HG02852 (cell line): ENCODE results near the gene COBL.

Experiments used
- ATAC-seq: cut with Tn5 transposase; IDR thresholded peaks from one replicate; pipeline ENCODE4 v1.9.1; 2021; ENCODE audit warnings: mild to moderate bottlenecking, moderate library complexity; ENCODE audit not compliant: unreplicated experiment

COBL gene

GRCh38 chr7:51062222-51062987, 254.2 kb downstream of the COBL start:
- ATAC-seq, result no peak

DNA sequence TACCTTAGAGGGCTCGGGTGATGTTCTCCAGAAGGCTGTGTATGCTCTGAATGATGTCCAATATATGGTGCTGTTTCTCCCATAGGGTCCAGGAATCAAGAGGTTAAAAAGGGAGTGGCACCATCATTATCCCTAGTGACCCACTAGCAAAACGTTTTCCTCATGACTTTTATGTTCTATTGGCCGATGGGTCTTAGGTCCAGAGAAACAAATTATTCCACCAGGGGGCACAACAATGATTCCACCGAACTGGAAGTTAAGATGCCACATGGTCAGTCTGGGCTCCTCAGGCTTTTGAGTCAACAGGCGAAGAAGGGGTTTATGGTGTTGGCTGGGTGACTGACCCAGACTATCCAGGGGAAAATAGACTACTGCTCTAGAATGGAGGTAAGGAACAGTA, 256.1 kb downstream of the COBL start:
- no peak for ATAC-seq

DNA sequence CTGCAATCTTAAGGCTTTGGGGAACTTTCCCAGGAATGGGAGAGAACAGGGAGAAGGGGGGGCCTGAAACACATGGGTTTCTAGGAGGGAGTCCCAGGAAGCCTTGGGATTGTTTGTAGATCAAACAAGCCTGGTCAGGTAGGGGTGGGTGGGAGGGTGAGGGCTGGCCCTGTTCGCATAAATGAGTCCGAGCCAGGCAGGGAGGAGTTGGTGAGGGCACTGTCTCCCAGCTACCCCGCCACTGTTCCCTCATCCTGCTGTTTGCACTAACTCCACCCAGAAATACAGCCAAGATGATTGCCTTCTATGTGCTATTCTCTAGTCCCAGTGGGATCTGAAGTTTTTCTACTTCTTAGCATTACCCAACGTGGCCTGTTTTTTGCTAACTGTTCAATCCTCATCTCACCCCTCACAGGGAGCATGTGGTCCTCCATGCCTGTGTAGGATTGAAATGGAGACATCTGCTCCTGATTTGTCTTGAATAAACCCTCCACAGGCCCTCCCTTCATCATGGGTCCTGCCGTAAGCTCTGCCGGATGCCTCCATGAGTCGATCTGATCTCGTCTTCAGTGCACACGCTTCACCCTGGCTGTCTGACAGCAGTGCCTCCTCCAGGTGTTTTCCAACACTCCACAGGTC, 257.0 kb downstream of the COBL start:
- ATAC-seq, result no peak

GRCh38 chr7:51058764-51059163, 257.8 kb downstream of the COBL start:
- no peak for ATAC-seq

DNA sequence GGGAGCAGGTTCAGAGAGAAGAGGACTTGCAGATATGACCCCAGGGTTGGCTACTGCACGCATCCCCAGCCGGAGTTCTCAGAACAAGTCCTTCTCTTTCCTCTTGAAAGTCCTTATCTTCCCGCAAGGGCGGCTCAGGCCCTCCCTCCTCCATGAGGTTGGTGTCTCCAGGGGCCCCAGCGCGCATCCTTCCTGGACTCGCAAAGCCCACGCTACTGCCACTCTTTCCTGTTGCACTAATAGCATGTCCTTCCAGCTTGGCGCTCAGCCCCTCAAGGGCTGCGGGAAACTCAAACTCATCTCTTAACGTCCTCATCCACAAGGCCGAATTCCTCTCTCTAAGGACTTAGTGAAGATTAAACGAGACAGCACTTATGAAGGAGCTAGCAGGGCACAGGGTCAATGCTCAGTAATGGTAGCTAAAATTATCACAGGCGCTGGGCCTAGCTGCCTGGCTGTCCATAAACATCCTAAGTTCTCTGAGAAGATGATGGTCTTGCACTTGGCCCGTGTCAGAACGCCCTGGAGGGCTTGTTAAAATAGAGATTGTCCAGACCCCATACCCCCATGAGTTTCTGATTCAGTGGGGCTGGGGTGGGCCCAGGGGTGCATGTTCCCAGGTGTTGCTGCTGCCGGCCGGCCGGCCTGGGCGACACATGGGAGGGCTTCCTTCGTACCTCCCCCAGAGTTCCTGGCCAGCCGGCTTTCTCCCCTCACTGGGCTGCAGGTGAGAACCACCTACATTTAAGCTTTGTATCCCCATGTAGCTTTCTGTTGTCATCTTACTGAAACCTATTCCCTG, 261.4 kb downstream of the COBL start:
- no peak for ATAC-seq

DNA sequence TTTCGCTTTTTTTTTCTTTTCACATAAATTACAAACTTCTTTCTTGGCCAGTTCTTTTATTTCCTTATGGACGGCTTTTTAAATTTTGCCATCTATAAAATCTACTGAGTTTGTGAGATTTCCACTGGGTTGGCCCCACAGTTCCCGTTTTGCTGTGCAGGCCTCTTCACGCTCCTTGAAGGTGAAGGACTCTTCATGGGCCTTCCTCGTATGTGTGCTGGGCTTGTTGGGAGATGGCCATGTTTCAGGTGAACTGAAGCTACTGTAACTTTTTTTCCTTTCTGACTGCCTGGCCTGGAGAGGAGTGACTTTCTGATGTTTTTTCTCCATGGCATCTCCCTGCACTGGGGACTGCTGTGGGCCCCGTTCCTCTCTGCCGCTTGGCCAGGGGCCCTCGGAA, 262.4 kb downstream of the COBL start:
- no peak for ATAC-seq

DNA sequence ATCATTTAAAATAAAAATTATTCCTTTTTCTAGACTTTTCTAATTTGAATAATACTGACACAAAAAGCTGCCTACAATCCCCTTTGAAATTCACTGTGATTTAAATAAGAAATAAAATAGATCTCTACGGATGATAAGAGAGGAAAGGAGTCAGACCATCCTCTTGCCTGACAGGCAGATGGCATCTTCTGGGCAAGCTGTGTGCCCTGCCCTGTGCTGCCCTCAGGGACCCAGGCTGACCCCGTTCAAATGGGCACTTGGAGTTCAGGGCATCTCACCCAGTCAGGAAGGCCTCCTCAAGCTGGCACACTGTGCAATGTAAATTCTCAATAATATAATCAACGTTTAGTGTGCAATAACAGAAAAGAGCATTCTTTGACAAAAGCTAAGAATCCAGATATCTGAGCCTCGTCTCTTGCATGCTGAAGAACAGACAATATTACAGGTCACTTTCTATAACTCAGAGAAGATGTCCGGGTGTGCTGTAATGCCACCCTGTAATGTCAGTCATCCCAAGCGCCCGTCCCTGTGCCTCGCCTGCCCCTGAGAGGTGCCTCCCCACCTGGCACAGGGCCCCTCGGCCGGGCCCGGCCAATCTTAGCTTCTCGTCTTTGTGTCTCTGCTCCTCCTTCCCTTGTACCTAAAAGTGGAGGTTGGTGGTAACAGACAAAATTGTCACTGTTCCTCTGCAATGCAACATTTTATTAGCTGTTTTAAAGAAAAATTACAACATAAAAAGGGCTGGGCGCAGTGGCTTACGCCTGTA, 263.3 kb downstream of the COBL start:
- ATAC-seq, result no peak

DNA sequence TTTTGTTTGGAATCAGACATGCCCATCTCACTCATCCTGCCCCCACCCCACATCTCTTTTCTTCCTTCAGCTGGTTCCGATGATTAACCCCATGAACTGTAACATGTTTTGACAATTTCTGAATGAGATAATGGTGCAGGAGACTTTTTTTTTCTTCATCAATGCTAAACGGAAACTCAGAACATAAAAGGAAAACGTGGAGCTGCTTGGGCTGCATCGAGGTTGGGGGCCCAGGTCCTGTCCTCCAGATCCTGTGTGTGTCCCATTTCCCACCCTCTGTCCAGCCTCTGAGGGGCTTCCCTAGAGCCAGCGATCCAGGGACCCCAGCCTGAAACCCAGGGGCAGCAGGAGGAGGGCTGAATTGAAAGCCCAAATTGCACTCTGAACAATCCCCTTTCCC, 270.1 kb downstream of the COBL start:
- no peak for ATAC-seq

GRCh38 chr7:51046103-51046466, 270.5 kb downstream of the COBL start:
- no peak for ATAC-seq

- ATAC-seq, result no peak
Observed at GRCh38 chr7:51045319-51046102, 271.1 kb downstream of the COBL start.

- no peak for ATAC-seq
Observed at GRCh38 chr7:51043461-51043860, 273.1 kb downstream of the COBL start.

- ATAC-seq, result no peak
Observed at GRCh38 chr7:51040787-51041186, 275.8 kb downstream of the COBL start.

GRCh38 chr7:51038573-51038972, 278.0 kb downstream of the COBL start:
- no peak for ATAC-seq

DNA sequence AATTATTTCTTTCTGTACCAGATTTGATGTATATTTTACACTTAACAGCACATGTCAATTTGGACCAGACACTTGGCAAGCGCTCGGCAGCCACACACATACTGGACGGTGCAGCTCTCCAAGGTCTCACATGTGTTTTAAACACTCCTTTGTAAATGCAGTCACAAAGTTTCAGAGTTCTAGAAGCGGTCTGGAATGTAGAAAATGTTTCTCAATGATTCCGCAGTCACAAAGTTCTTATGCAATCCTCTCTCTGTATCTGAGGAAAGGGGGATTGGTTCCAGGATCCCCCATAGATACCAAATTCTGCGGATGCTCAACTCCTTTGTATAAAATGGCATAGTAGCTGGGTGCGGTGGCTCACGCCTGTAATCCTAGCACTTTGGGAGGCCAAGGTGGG, 280.9 kb downstream of the COBL start:
- ATAC-seq, result no peak

DNA sequence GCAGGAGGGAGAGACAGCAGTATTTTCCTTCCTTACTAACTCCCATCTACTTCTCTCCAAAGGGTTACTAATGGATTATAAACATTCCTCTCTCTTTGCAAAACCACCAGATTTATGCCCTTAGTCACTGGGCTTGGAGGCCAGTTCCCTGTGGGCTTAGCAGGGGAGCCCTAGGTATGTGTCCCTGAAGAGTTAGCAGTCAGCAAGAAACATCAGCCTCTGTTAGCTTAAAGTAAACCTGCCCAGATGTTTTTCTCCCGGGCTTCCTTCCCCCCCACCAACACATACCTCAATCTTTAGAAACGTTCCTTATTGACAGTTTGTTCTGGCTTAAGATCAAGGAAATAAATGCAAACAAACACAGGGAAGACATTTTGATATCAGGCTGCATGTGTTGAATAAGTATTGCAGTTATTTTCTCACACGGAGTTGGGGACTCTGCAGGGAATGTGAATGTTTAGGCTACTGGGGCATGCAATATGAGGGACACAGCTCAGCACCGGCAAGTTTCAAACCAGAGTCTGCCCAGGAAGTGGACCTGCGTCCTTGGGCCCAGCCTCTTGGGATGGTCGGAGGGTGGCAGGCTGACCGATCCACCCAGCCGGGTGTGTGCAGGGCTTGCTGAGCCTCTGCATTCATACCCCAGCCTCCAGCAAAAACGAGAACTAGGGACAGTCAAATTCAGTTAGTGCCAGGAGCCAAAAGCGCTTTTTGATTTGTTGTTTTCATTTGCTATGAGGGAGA, 281.9 kb downstream of the COBL start:
- ATAC-seq, result no peak

DNA sequence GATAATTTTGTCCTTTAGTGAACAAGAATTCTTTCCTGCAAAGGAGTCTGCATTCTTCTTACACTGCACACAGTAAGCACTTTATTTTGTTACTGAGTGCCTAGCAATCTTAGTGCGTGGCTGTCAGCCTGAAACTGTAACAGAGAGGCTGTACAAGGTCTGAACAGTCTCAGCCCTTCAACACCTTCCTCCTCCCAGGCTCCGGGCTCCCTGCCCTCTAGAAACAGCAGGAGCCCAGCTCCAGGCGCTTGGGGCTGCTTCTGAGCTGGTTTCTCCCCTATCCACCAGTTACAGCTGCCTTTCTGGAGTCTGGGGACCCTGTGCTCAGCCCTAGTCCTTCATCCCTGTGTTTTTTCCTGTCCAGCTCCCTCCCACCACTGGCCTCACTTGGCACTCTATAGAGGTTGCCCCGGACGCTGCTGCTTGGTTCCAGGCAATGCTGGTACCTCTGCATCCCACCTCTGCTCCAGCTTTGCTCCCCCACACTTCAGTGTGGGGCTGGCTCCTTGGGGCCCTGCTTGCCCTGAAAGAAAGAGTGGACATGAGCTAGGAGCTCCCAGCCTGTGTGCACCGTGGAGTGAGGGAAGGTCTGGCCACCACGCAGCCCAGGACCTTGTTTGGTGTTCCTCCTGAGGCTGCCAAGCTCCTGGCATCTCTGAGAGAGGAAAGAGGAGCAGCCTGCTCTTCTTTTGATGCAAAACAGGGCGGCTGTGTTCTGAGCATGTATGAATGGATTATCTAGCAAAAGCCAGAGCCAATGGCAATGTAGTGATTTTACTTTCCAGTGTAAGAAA, 282.7 kb downstream of the COBL start:
- ATAC-seq, result no peak

DNA sequence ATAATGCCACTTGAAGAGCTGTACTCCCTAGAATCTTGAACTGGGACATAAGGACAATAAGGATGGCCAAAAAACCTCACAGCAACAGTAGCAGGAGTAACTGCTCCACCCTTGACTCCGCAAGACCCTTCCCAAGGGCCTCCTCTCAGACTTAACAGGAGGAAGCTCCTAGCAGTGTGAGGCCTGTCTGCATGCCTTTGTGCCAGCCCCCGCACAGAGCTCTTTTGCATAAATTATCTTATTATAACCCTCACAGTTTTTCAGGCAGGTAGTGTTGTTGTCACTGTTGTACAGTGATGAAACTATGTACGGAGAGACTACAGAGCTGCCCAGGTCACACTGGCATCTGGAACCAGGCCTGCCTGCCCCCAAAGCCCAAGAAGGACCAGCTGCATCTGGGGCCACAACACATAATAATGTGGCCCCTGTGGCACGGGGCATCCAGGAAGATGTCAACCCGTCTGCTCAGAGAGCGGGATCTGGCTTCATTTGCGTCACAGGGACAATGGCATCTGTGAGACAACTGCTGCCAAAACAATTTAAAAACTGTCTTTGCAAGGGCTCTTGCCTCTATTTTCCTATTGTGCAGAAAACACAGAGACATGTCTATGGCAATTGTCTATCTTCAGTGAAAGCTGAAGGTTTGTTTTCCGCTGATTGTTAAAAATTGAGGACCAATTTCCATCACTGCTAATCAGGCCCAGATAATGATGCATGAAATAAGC, 284.7 kb downstream of the COBL start:
- ATAC-seq, result no peak

DNA sequence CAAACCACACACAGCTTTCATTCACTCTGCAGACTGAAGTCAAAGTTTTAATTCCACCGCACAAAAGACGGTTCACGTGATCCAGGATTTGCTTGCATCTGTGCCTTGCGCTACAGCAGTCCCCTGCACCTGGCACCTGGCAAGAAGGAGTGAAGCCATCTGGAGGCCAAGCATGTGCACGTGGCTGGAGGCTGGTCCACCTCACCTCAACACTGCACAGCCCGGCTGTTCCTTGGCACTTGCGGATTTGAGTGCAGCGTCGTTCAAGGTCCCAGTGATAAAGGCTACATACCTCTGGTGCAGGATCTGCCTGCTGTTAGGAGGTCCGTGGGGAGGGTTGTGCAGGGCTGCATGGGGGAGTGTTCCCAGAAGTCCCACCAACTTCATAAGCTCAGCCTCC, 285.4 kb downstream of the COBL start:
- no peak for ATAC-seq
